Stimulated activated naive CD8-positive, alpha-beta T cell treated with anti-CD3 and anti-CD28 coated beads, Interleukin-15, amount 100 ng/mL, for 72 hours (primary cell): Measurements from ENCODE around the gene GRIK1.
A peak's percentile ranks its signal among the peaks of the same experiment; 100 is the strongest.

Source experiments
- ATAC-seq: fragments of 150-1000 bp; cut with Tn5 transposase; 2 replicates; pipeline ENCODE4 v1.10.0; 2021; ENCODE audit warnings: mild to moderate bottlenecking, moderate library complexity
- DNase-seq, 2 donors: peaks; one replicate each; pipeline ENCODE4 v3.0.0; 2021 to 2022
- H3K27ac Mint-ChIP-seq, 2 donors: one replicate each; pipeline ENCODE4 v1.8.0; 2022; ENCODE audit warnings: mild to moderate bottlenecking in 2 of 2, mixed read lengths in 2 of 2, moderate library complexity in 2 of 2
- H3K27me3 Mint-ChIP-seq: one replicate; pipeline ENCODE4 v1.8.0; 2022; ENCODE audit warnings: mixed read lengths
- H3K4me1 Mint-ChIP-seq: one replicate; pipeline ENCODE4 v1.8.0; 2022; ENCODE audit warnings: mild to moderate bottlenecking, mixed read lengths
- H3K4me3 Mint-ChIP-seq, 2 donors: one replicate each; pipeline ENCODE4 v1.8.0; 2022; ENCODE audit warnings: mild to moderate bottlenecking in 2 of 2, mixed read lengths in 2 of 2, moderate library complexity in 1 of 2
- H3K9me3 Mint-ChIP-seq, 2 donors: one replicate each; pipeline ENCODE4 v1.8.0; 2022; ENCODE audit warnings: mixed read lengths in 2 of 2

Gene GRIK1

DNA sequence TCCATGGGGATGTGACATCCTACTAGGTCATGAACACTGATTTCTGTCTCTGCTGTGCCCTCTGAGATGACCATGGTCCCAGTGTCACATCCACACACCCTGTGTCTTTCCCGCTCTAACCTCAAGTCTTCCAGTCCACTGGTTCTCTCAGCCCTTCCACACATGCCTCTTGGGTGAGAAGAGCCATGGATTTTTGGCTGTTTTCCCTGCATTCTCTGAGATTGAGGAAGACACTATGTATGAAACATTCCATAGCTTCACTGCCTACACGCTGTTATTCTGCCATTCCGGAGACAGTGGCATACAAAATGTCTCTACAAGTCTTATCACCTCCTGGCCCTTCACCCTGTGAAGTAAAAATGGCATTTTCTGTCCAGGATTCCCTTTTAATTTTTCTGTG, 393.7 kb downstream of the GRIK1 start:
- DNase-seq = no peak
- Mint-ChIP-seq H3K4me3 (no peak overlapping the region), H3K9me3 (peaks cover 0 to 6% of the 10 kb centered on the region in 2 donors), H3K27me3 (no peaks in the 10 kb centered on the region), H3K4me1 (no peaks in the 10 kb centered on the region), H3K27ac (no peak overlapping the region)
- ATAC-seq = no peak

DNA sequence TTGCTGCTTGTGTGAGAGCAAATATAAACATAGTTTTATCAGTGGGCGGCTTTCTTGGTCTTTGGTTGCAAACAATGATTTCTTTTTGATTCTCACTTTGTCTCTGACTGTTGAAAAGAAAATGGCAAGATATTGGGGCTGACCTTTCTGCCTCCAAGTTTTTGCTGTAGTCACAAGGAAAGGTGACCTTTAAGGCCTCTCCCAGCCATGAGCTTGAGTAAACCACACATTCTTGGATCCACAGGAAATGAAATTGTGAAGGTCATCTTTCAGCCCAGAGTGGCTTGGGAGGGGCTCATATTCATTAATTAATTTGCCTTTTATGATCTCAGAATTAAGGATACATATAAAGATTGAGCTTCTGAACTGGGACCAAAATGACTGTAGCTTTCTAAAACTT, 399.5 kb downstream of the GRIK1 start:
- DNase-seq = no peak
- ATAC-seq = no peak
- peaks cover 10 to 19% of the 10 kb centered on the region in 2 donors for H3K9me3 Mint-ChIP-seq
- peak overlapping the region in 1 of 2 donors; percentile 34 for H3K27ac Mint-ChIP-seq
- no peaks in the 10 kb centered on the region for H3K4me1 Mint-ChIP-seq
- no peaks in the 10 kb centered on the region for H3K27me3 Mint-ChIP-seq
- H3K4me3 Mint-ChIP-seq = no peak overlapping the region

DNA sequence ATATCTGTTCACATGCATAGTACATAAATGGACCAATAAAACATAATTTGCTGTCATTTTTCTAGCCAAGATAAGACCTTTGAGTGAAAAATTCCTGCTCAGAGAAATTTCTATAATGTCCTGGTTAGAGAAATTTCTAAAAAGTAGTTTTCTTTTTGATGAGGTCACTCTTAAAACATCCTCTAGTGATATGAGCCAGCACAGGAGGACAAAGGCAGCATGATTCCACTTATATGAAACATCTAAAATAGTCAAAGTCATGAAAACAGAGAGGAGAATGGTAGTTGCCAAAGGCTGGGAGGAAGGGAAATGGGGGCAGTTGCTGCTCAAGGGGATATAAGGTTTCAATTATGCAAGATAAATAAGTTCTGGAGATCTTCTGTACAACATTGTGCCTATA, 401.7 kb downstream of the GRIK1 start:
- no peak for DNase-seq
- no peak overlapping the region for H3K27ac Mint-ChIP-seq

DNA sequence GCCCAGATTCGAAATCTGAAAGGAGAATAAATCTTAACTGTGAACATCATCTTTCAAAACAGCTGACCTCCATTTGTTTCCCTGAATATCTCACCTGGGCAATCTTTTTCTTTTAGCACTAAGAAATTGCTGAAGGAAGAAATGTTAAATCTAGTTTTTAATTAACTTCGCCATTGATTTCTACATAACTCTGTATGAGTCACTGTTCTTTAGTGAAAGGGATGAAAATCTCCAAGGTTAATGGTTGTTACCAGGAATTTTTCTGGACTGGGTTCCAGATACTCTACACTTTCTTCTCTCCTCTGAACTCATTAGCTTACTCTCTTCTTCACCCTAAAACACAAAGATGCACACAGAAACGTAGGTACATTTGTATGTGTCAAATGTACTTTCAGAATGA, 405.3 kb downstream of the GRIK1 start:
- no peak overlapping the region for H3K27ac Mint-ChIP-seq
- peaks cover 13 to 15% of the 10 kb centered on the region in 2 donors for H3K9me3 Mint-ChIP-seq
- no peaks in the 10 kb centered on the region for H3K27me3 Mint-ChIP-seq
- DNase-seq (no peak), ATAC-seq (no peak)
- H3K4me1 Mint-ChIP-seq = no peaks in the 10 kb centered on the region
- no peak overlapping the region for H3K4me3 Mint-ChIP-seq

More for the DNA sequence above, 401.7 kb downstream of the GRIK1 start:
- Mint-ChIP-seq H3K4me1 (no peaks in the 10 kb centered on the region), H3K4me3 (no peak overlapping the region), H3K27me3 (no peaks in the 10 kb centered on the region), H3K9me3 (peaks cover 13 to 15% of the 10 kb centered on the region in 2 donors)
- no peak for ATAC-seq

DNA sequence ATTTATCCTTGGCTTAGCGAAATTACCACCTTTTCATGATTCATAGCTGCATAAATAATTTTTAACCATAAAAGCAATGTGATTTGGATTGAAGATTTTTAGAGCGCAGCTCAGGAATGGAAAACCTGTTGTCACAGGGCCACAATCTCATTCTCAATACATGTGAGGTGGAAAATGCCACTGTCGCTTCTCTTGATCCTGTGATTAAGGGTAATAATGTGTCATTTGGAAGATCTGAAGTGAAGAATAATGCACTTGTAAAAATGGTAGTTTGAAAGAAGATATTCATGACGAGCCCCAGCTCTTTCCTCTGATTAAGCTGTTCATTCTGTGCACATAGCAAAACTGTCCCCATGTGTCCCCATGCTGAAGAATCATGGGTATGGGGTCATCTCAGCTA, 410.7 kb downstream of the GRIK1 start:
- Mint-ChIP-seq H3K9me3 (peaks cover 19 to 30% of the 10 kb centered on the region in 2 donors), H3K27me3 (no peaks in the 10 kb centered on the region), H3K4me3 (no peak overlapping the region), H3K27ac (no peak overlapping the region), H3K4me1 (no peaks in the 10 kb centered on the region)
- no peak for ATAC-seq
- no peak for DNase-seq

DNA sequence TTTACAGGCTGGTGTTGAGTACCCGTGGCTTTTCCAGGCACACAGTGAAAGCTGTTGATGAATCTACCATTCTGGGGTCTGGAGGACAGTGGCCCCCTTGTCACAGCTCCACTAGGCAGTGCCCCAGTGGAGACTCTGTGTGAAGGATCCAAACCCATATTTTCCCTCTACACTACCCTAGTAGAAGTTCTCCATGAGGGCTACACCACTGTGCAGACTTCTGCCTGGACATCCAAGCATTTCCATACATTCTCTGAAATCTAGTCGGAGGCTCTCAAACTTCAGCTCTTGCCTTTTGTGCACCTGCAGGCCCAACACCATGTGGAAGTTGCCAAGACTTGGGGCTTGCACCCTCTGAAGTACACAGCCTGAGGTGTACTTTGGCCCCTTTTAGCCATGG, 413.3 kb downstream of the GRIK1 start:
- no peak overlapping the region for H3K27ac Mint-ChIP-seq
- DNase-seq (no peak), ATAC-seq (no peak)
- H3K27me3 Mint-ChIP-seq = no peaks in the 10 kb centered on the region
- no peak overlapping the region for H3K4me3 Mint-ChIP-seq
- H3K4me1 Mint-ChIP-seq = no peaks in the 10 kb centered on the region
- peaks cover 14 to 35% of the 10 kb centered on the region in 2 donors for H3K9me3 Mint-ChIP-seq

DNA sequence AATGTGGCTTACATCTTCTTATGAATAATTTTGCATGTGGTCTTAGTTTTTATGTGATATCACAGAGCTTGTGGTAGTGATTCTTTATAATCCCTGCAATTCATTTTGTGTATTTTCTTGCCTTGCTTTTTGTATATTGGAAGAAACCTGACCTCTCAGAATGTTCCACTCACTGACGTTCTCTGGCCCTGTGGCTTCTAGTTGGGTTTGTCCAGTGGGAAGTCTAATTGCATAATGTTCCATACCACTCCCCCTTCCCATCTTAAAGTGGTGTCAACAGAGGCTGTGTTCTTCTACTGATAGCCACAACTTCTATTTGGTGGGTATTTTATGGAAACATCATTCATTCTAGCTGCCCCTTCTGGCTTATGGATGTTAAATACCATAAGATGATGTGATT, 415.7 kb downstream of the GRIK1 start:
- ATAC-seq (no peak), DNase-seq (no peak)
- Mint-ChIP-seq H3K9me3 (peaks cover 14 to 36% of the 10 kb centered on the region in 2 donors), H3K4me1 (no peaks in the 10 kb centered on the region), H3K27ac (no peak overlapping the region), H3K4me3 (no peak overlapping the region), H3K27me3 (no peaks in the 10 kb centered on the region)

DNA sequence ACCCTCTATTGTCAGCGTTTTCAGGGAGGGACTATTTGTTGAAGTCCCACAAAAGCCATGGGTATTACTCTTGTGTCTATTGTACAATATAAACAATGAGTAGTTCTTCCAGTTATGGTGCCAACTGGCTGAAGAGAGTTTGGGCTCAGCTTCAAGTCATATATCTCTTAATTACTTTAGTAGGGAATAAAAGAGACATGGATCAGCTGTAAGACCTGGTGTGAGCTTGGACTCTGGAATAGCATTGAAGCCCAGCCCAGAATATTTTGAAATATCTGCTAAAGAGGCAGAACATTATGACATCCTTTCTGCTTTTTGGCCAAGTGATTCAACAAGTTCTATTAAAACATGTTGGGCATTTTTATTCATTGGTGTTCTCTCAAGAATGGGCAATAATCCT, 416.1 kb downstream of the GRIK1 start:
- Mint-ChIP-seq H3K4me1 (no peaks in the 10 kb centered on the region), H3K9me3 (peaks cover 14 to 36% of the 10 kb centered on the region in 2 donors), H3K4me3 (no peak overlapping the region), H3K27ac (no peak overlapping the region), H3K27me3 (no peaks in the 10 kb centered on the region)
- DNase-seq (no peak), ATAC-seq (no peak)

DNA sequence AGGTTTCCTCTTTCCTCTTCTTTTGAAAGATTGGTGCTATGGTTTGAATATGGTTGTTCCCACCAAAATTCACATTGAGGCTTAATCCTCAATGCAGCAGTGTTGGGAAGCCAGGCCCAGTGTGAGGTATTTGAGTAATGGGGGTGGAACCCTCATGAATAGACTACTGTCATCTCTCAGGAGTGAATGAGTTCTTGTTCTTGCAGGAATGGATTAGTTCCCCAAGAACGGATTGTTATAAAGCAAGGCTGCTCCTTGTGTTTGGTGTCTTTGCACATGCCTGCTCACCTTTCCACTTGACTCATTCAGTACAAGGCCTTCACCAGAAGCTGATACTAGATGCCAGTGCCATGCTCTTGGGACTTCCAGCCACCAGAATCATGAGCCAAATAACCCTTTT, 417.9 kb downstream of the GRIK1 start:
- Mint-ChIP-seq H3K4me3 (no peak overlapping the region), H3K4me1 (no peaks in the 10 kb centered on the region), H3K27me3 (no peaks in the 10 kb centered on the region), H3K9me3 (peaks cover 8 to 32% of the 10 kb centered on the region in 2 donors), H3K27ac (no peak overlapping the region)
- DNase-seq (no peak), ATAC-seq (no peak)

DNA sequence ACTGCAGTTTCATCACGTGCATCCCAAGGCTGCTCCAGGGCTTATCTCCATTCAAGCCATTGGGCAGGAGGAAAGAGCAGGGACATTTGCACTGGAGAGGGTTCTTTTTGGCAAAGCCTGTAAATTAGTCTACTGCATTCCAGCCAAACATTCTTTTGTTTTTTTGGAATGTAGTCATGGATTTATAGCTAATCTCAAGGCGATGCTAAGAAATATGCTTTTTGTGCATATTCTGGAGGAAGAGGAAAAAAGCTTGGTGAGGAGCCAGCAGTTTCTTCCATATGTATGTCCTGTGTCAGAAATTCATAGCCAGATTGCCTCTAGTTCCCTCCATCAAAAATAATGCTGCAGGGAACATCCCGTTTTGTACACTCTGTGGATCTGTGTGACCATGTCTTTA, 419.6 kb downstream of the GRIK1 start:
- H3K27me3 Mint-ChIP-seq = no peaks in the 10 kb centered on the region
- H3K9me3 Mint-ChIP-seq = peaks cover 2 to 25% of the 10 kb centered on the region in 2 donors
- no peak for ATAC-seq
- DNase-seq = no peak
- no peaks in the 10 kb centered on the region for H3K4me1 Mint-ChIP-seq
- H3K4me3 Mint-ChIP-seq = no peak overlapping the region
- H3K27ac Mint-ChIP-seq = no peak overlapping the region

DNA sequence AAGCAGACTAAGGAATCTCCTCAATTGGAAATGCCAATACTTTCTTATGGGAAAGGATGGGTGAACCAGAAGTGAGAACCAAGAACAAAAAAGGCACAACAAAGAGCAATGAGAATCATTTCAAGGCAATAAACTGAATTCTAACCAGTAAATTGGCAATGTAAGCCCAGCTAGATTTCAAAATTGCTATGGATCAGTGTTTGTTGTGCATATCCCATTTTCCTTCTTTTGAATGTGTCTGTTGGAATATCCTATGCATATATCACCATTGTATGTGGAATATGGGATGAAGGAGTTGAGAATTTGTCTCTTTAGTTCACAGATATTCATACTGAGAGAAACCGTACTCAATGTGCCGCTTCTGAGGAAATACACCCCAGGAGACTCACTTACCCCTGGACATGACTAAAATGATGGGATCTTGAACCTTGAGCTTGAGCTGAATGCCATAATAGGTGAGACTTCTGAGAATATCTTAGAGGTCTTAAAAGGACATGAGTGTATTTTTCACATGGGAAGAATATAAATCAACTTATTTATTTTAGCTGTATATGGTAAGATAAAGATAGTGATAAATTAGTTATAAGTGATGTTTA, 425.0 kb downstream of the GRIK1 start:
- no peaks in the 10 kb centered on the region for H3K4me1 Mint-ChIP-seq

DNA sequence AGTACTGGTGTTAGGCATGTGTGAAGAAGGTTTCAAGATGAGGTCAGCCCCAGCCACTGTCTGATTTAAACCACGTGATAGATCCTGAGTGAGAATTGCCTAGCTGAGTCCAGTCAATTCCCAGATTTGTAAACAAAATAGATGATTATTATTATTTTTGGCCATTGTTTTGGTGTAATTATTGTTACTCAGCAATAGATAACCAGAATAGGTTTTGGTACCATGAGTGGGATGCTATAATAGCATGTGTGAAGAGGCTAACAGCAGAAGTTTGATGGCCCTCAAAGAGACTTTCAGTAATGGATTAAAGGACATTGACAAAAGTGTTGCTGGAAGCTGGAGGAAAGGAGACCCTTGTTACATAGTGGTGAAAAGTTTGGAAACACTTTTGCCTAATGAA, 426.3 kb downstream of the GRIK1 start:
- Mint-ChIP-seq H3K4me3 (no peak overlapping the region), H3K9me3 (peaks cover 21 to 42% of the 10 kb centered on the region in 2 donors), H3K4me1 (no peaks in the 10 kb centered on the region), H3K27me3 (no peaks in the 10 kb centered on the region), H3K27ac (peak overlapping the region in 1 of 2 donors; percentile 28)
- ATAC-seq = no peak
- DNase-seq = no peak

More for the DNA sequence above, 425.0 kb downstream of the GRIK1 start:
- Mint-ChIP-seq H3K27ac (no peak overlapping the region), H3K27me3 (no peaks in the 10 kb centered on the region), H3K4me3 (no peak overlapping the region), H3K9me3 (peaks cover 18 to 44% of the 10 kb centered on the region in 2 donors)
- DNase-seq = no peak
- ATAC-seq = no peak

DNA sequence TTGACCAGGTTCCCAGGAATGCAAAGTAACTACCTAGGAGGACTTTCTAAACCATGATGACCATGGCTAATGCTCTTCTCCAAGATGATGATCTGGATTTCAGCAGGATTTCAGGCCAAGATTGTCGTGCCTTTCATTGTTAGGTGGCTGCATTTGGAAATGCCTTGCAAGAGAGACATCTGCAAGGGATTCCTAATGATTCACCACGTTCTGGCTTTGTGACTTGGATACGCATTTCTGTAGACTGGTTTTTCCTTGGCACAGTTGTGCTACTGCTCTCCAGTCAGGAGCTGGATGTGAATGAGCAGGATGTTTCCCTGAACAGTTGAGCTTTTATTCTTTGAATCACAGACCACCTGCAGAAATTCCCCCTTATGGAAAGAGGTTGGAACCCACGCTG, 428.7 kb downstream of the GRIK1 start:
- no peaks in the 10 kb centered on the region for H3K27me3 Mint-ChIP-seq
- peaks cover 21 to 36% of the 10 kb centered on the region in 2 donors for H3K9me3 Mint-ChIP-seq
- H3K4me3 Mint-ChIP-seq = no peak overlapping the region
- no peak for DNase-seq
- ATAC-seq = no peak
- no peak overlapping the region for H3K27ac Mint-ChIP-seq
- H3K4me1 Mint-ChIP-seq = no peaks in the 10 kb centered on the region

DNA sequence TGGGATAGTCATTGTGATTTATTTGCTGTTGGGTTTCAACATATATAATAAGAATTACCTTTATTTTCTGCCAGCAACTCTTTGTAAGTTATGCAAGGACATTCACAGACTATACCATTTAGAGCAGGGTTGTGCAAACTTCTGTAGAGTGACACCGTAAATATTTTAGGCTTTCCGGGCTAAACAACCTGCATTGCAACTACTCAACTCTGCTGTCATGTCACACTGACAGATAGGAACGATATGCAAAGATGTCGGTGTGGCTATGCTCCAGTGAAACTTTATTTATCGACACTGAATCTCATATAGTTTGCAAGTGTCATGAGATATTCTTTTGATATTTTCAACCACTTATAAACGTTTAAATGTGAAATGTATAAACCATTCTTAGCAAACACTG, 430.7 kb downstream of the GRIK1 start:
- Mint-ChIP-seq H3K9me3 (peaks cover 16 to 20% of the 10 kb centered on the region in 2 donors), H3K27ac (no peak overlapping the region), H3K4me3 (no peak overlapping the region), H3K27me3 (no peaks in the 10 kb centered on the region), H3K4me1 (no peaks in the 10 kb centered on the region)
- no peak for DNase-seq
- no peak for ATAC-seq

DNA sequence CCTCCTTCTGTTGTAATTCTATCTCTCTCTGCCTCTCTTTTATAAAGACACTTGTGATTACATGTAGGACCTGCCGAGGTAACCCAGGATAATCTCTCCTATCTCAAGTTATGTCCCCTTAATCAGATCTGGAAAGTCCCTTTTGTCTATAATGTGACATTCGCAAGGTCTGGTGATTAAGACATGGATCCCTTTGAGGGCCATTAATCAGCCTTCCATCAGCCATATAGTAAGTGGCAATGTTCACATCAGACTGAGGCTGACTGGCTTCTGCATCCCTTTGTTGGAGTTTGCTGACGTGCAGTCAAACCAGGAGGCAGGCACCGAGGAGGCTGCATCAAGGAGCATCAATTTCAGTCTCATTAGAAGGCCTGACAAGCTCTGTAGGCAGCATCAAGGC, 431.5 kb downstream of the GRIK1 start:
- H3K4me1 Mint-ChIP-seq = no peaks in the 10 kb centered on the region
- H3K27me3 Mint-ChIP-seq = no peaks in the 10 kb centered on the region
- H3K4me3 Mint-ChIP-seq = no peak overlapping the region
- peak overlapping the region in 1 of 2 donors; percentile 29 for H3K27ac Mint-ChIP-seq
- H3K9me3 Mint-ChIP-seq = peaks cover 10 to 12% of the 10 kb centered on the region in 2 donors
- no peak for DNase-seq
- ATAC-seq = no peak

DNA sequence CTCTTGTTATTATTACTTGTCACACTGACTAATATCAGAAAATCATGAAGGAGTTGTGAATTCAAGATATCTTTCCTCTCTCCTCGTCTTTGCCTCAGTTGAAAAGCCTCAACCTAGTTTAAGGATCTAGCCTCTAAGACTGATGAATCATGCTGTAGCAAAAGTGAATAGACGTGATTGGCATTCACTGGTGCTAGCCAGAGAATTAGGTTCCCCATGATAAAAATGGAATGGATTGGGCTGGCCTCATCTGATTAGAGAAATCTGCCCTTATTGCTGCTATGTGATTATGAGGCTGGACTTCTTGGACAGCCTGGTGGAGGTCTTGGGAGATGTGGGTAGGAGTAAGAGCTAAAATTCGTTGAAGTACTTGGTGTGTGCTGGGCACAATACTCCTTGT, 432.8 kb downstream of the GRIK1 start:
- Mint-ChIP-seq H3K27ac (no peak overlapping the region), H3K4me3 (no peak overlapping the region), H3K9me3 (peaks cover 4 to 6% of the 10 kb centered on the region in 2 donors), H3K4me1 (no peaks in the 10 kb centered on the region), H3K27me3 (no peaks in the 10 kb centered on the region)
- ATAC-seq (no peak), DNase-seq (no peak)

DNA sequence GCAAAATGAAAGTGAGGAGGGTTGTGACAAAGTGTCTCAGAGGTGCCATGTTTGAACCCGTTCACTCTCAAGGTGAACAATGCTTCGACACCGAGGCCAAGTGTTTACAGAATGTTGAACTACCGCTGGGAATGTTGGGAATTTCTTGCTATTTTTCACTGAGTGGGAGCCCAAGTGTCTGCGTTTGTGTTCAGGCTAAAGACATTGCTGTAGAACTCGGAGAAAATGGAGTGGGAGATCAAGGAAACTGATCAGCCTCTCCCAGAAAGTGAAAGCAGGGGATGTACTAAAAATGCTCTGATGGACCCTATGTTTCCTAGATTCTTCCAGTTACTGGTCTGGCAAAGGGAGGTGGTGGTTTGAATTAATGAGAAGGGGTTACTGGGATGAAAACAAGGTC, 433.6 kb downstream of the GRIK1 start:
- H3K27ac Mint-ChIP-seq = peak overlapping the region in 1 of 2 donors; percentile 5
- H3K4me1 Mint-ChIP-seq = no peaks in the 10 kb centered on the region
- no peak overlapping the region for H3K4me3 Mint-ChIP-seq
- ATAC-seq = no peak
- no peak for DNase-seq
- no peaks in the 10 kb centered on the region for H3K27me3 Mint-ChIP-seq
- H3K9me3 Mint-ChIP-seq = peaks cover 0 to 6% of the 10 kb centered on the region in 2 donors
